GM10266 (cell line): ENCODE data around the gene SLC33A1.
"Not testable (repeated sequence)": the region's sequence is repeated elsewhere in the genome, so short reads cannot be mapped to it uniquely, and the experiment has no call there.

ENCODE experiments used
- DNase-seq: peaks from one replicate; pipeline ENCODE4 v3.0.0; 2012; ENCODE audit errors: extremely low spot score
- CTCF ChIP-seq: IDR thresholded peaks from 2 replicates; pipeline ENCODE4 v1.5.1; 2012; ENCODE audit warnings: mild to moderate bottlenecking, low read depth; ENCODE audit not compliant: control insufficient read depth, insufficient read depth; ENCODE audit errors: missing control alignments

SLC33A1 gene

GRCh38 chr3:155835341-155836071 lies 18.7 kb downstream of the SLC33A1 start:
- TF ChIP-seq CTCF, result no peak
- no peak for DNase-seq

- DNase-seq, result not testable (repeated sequence)
These were observed 25.6 kb downstream of the SLC33A1 start for GRCh38 chr3:155828490-155829098.

GRCh38 chr3:155815030-155815545 lies 39.1 kb downstream of the SLC33A1 start:
- TF ChIP-seq CTCF, result no peak
- no peak for DNase-seq

GRCh38 chr3:155813224-155813623 lies 41.0 kb downstream of the SLC33A1 start:
- DNase-seq, result not testable (repeated sequence)

GRCh38 chr3:155809181-155809580 lies 45.0 kb downstream of the SLC33A1 start:
- DNase-seq, result no peak
- no peak for TF ChIP-seq CTCF

- TF ChIP-seq CTCF, result no peak
- no peak for DNase-seq
These were observed 46.4 kb downstream of the SLC33A1 start for GRCh38 chr3:155807823-155808222.

- DNase-seq, result peak; percentile 89
- peak; percentile 93 for TF ChIP-seq CTCF
These were observed 48.2 kb downstream of the SLC33A1 start, which contains the start of gene C3orf33 for GRCh38 chr3:155805802-155806618. Gene C3orf33 (minus strand): TSS chr3:155806278. CDS start chr3:155806252, 26 bp downstream.
